ENCODE data around the gene GDPD2.

Gene GDPD2

GRCh38 chrX:70476934-70477733, 54.0 kb downstream of the GDPD2 start:
- peak; percentile 58 to 71 for DNase-seq

GRCh38 chrX:70477734-70478075, 54.6 kb downstream of the GDPD2 start:
- DNase-seq, result no peak

- no peak for DNase-seq
These were observed 55.6 kb downstream of the GDPD2 start for GRCh38 chrX:70478526-70479245.

- DNase-seq, result no peak
These were observed 56.3 kb downstream of the GDPD2 start for GRCh38 chrX:70479247-70479921.

GRCh38 chrX:70479922-70480659, 57.0 kb downstream of the GDPD2 start:
- no peak for DNase-seq

- DNase-seq, result no peak
These were observed 57.5 kb downstream of the GDPD2 start for GRCh38 chrX:70480660-70481018.

- no peak for DNase-seq
These were observed 58.6 kb downstream of the GDPD2 start for GRCh38 chrX:70481471-70482270.

GRCh38 chrX:70482300-70482699, 59.2 kb downstream of the GDPD2 start:
- no peak for DNase-seq
